Measurements from ENCODE around the gene MTARC2.

DNA sequence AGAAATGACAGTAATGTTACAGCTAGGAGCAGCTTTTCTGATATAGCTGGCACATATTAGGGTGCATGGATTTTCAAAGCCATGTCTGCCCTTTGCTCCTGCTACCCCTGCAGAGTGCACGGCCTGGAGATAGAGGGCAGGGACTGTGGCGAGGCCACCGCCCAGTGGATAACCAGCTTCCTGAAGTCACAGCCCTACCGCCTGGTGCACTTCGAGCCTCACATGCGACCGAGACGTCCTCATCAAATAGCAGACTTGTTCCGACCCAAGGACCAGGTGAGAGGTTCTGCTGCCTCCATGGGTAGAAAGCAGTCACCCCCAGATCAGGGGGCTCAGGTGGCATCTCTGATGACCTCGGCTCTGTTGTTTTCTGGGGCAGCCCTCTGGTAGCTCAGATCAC lies 48.4 kb downstream of the MTARC2 start:
- TF ChIP-seq POLR2A (IDR thresholded peaks at IDR 0.05; ENCODE audit: low read depth, low read length) (no peak), POLR2AphosphoS5 (IDR thresholded peaks at IDR 0.05; ENCODE audit: low read depth, low read length) (no peak)
